ENCODE measurements around the gene TMEM129. TPM values are rescaled to one million over a fixed set of nuclear protein-coding genes. Genes with fewer than 3 reads are reported as not detected.

Gene TMEM129, protein sequence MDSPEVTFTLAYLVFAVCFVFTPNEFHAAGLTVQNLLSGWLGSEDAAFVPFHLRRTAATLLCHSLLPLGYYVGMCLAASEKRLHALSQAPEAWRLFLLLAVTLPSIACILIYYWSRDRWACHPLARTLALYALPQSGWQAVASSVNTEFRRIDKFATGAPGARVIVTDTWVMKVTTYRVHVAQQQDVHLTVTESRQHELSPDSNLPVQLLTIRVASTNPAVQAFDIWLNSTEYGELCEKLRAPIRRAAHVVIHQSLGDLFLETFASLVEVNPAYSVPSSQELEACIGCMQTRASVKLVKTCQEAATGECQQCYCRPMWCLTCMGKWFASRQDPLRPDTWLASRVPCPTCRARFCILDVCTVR
- 43.3 and 105 TPM in 2 replicates for total RNA-seq

GRCh38 chr4:1721003-1721665, at the start of gene TMEM129, which contains the start of gene TACC3:
TMEM129 (minus strand) TSS chr4:1721323; CDS start chr4:1720837, 486 bp downstream.
TACC3 (plus strand) TSS chr4:1721521; CDS start chr4:1723422, 1,901 bp downstream.

DNA sequence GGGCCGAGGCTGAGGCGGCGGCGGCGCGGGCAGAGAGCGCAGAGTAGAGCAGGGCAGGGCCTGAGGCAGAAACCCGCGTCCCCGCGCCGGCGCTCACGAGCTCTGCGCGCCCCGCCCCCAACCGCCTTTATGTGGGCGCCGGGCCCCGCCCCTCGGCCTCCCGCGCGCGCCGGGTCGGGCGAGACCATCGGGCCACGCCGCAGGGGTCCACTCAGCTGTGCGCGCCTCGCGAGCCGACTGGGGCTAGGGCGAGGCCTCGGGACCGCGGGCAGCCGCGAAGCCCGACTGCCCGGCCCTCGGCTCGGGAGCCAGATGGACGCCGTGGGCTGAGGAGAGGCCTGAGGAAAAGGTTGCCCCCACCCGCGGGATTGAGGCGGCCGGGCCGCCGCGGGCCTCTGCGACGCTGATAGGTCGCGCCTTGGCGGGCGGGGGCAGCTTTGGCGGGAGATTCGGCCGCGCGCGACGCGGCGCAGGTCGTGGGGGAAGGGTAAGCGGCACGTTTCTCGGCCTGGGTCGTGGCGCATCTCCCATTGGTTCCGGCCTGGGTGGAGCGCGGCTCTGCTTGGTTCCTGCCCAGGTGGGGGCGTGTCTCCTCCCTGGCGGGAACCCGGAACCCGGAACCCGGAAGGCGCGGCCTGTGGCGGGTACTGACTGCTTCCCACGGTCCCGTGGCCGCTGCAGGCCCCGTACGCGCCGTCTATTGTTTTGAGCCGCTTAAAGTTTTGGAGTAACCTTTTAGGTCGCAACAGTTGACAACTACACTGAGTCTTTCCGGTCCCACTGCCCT, 8.7 kb downstream of the TMEM129 start, which contains the start of gene SLBP:
TSS of gene SLBP (minus strand) at position 104 of the 787 bp plus-strand sequence. CDS start 131 bp downstream, outside the sequence.

DNA sequence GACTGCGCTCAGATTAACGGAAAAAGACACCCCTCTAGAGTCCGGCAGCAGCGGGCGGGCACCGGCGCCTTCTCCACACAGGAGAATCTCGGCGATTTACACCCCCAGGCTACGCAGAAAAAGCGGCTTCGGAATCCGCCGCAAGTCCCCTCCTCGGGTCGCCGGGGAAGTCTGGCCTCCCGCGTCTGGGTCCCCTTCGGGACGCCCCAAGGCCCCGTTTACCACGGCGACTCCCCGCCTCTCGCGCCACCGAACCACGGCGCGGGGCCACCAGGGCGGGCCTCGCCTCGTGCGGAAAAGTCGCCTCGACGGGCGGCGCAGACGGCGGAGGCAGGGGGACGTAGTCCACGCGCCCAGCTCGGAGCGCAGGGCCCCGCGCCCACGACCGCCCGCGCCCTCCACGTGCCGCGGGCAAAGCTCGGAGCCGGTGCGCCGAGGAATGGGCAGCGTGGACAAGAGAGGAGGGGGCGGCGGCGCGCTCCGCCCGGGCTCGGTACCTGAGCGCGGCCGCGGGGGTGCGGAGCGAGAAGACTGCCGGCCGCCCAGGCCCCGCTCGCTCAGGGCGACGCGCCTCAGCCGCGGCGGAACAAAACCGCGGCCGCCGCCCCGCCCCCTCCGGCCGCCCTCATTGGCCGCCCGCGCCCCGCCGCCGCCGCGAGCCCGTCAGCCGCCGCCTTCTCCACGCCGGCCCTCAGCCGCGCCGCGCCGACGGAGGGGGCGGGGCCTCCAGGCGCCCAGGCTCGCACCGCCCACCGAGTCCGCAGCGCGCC, 37.2 kb downstream of the TMEM129 start, which contains the start of gene FAM53A:
TSS of gene FAM53A (minus strand) at position 578 of the 770 bp plus-strand sequence. CDS start 15,572 bp downstream, outside the sequence.

Other genes with a start within 250 kb of the TMEM129 start
- gene FAM53A, start 37.0 kb downstream of the TMEM129 start, total RNA-seq: 2.9 and 8.4 TPM in 2 replicates
- 78.3 and 106 TPM in 2 replicates for gene SLBP, start 9.0 kb downstream of the TMEM129 start, total RNA-seq
- gene TACC3, start 198 bp upstream of the TMEM129 start, total RNA-seq: 10.3 and 132 TPM in 2 replicates
- 2.4 and 17.5 TPM in 2 replicates for gene FGFR3, start 72.0 kb upstream of the TMEM129 start, total RNA-seq
- gene LETM1, start 134.8 kb upstream of the TMEM129 start, total RNA-seq: 56.8 and 63.9 TPM in 2 replicates
- gene NSD2, start 150.1 kb upstream of the TMEM129 start, total RNA-seq: 32.2 and 86.0 TPM in 2 replicates